ENCODE results near the gene SMIM28.

The SMIM28 gene

GRCh38 chr6:138430361-138431145 is 52.8 kb downstream of the SMIM28 start:
- no peak for DNase-seq (ENCODE audit: low read depth)

- DNase-seq (ENCODE audit: low read depth) = no peak
Measured at GRCh38 chr6:138431256-138432062, 53.8 kb downstream of the SMIM28 start.

- DNase-seq (ENCODE audit: low read depth) = no peak
Measured at GRCh38 chr6:138432063-138432356, 54.3 kb downstream of the SMIM28 start.
